GM21390 (cell line): ENCODE measurements around the gene S100A14.
"Not testable (repeated sequence)": the region's sequence is repeated elsewhere in the genome, so short reads cannot be mapped to it uniquely, and the experiment has no call there.

ENCODE experiments used
- ATAC-seq: cut with Tn5 transposase; IDR thresholded peaks from one replicate; pipeline ENCODE4 v1.9.1; 2021; ENCODE audit not compliant: unreplicated experiment

The S100A14 gene

DNA sequence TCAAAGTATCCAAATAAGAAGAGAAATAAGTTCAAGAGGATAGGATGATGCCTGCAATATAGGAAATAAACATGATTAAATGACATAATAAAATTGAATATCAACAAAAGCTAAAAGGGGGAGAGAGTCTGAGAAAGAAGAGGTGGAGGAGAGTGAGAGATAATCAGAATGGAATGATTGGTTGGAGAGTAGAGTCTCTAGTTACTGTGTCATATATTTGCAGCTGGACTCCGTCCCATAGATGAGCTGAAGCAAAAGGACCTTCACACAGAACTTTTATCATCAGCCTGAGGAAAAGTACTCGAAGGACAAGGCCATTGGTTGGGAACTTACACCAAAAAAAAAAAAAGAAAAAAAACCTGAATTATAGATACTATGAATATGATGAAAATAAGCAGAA, 27.6 kb downstream of the S100A14 start:
- ATAC-seq = no peak

DNA sequence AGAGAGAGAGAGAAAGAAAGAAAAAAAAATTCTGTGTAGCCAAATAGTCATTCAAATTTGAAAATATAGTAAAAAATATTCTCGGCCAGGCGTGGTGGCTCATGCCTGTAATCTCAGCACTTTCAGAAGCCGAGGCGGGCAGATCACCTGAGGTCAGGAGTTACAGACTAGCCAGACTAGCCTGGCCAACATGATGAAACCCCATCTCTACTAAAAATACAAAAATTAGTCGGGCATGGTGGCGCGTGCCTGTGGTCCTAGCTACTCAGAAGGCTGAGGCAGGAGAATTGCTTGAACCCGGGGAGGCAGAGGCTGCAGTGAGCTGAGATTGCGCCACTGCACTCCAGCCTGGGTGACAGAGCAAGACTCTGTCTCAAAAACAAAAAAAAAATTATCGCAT, 28.1 kb downstream of the S100A14 start:
- ATAC-seq = not testable (repeated sequence)

DNA sequence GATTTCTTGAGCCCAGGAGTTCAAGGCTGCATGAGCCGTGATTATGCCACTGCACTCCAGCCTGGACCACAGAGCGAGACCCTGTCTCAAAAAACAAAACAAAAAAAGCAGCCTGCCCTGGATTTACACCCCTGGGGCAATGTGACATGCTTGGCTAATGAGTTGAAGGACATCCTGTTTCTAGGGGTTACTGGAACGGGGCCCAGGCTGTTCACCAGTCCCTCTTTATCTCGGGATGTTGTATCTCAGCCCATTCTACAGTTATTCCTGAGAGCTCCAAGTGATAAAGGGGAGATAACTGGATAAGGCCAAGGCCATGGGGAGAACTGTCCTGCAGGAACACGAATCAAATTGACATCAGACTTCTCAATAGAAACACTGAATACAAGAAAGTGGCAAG, 28.8 kb downstream of the S100A14 start:
- ATAC-seq = no peak

DNA sequence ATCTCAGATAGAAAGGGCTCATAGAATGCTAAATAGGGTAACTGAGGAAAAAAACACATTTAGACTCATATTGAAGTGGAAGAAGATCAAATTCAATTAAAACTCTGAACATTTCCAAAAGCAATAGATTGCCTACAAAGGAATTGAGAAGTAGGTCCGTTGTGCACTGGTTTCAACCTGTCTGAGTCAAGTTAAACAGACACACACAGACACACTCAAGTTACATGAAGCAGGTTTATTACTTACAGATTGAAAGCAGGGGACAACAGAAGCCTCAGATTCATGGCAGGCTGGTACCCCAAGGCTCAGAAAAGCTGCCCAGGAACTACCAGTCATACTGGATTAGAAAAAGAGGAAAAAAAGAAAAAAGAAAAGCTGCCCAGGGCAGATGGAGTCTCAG, 29.8 kb downstream of the S100A14 start:
- no peak for ATAC-seq

DNA sequence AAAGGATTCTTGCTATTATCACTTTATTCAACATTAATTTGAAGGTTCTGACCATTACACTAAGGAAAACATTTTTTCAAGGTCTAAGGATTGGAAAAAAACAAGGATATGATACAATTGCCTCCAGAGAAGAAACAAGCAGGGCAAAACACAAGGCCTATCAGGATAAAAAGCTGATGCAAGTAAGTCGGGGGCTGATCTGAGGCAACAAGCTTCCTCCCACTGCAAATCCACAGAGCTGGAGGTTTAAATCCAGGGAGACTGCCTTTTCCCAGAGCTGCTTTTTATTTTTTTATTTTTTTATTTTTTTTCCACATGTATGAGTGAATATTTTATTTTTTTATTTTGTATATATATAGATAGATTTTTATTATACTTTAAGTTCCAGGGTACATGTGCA, 31.1 kb downstream of the S100A14 start:
- ATAC-seq = no peak

DNA sequence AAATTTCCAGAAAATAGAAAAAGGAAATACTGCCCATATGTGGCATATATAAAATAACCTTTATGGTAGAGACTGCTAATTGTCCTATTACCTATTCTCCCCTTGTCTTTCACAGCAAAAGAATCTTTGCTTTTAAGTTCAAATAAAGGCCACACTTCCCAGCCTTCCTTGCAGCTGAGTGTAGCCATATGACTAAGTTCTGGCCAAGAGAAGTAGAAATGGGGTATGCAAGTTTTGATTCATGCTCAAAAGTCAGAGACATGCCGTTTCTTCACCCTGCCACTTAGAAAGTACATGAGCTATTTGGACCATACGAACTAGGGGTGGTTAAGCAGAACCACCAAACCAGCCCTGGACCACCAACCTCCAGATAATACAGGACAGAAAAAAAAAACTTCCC, 32.1 kb downstream of the S100A14 start:
- no peak for ATAC-seq

DNA sequence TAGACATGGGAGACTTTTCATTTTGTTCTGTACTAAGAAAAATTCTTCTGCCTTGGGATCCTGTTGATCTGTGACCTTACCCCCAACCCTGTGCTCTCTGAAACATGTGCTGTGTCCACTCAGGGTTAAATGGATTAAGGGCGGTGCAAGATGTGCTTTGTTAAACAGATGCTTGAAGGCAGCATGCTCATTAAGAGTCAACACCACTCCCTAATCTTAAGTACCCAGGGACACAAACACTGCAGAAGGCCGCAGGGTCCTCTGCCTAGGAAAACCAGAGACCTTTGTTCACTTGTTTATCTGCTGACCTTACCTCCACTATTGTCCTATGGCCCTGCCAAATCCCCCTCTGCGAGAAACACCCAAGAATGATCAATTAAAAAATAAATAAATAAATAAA, 32.6 kb downstream of the S100A14 start:
- not testable (repeated sequence) for ATAC-seq

DNA sequence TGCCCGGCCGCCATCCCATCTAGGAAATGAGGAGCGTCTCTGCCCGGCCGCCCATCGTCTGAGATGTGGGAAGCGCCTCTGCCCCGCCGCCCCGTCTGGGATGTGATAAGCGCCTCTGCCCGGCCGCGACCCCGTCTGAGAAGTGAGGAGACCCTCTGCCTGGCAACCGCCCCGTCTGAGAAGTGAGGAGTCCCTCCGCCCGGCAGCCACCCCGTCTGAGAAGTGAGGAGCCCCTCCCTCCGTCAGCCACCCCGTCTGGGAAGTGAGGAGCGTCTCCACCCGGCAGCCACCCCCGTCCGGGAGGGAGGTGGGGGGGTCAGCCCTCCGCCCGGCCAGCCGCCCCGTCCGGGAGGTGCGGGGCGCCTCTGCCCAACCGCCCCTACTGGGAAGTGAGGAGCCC, 33.3 kb downstream of the S100A14 start:
- not testable (repeated sequence) for ATAC-seq

DNA sequence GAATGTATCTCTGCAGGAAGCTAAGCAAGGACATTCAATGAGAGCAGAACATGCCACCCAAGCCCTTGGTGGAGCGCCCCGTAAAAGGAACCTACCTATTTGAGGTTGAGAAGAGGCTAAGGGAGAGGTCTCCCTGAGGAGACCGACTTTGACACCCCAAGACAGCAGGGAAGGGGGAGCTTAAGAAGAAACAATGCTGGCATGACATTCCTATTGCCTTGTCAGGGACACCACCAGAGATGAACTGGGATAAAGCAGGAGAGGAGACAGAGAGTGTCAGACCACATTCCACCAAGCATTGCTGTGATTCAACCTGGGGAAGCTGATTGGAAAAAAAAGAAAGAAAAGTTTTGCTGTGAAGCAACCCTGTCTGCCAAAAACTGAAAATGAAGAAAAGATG, 37.2 kb downstream of the S100A14 start:
- no peak for ATAC-seq

DNA sequence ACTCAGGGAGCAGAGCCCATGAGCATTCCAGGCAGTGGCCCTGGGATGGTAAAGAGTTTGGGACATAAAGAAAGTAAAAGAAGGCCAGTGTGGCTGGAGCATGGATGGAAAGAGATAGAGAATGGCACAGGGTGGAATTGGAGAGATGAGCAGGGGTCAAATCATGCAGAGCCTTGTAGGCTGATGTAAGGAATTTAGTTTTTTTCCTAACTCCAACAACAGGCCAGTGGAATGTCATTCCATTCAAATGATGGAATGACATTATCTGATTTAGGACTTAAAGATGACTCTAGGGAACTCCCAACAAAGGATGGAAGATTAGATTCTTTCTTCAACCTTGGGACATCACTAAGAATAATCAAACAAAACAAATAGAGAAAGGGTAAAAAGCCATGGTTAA, 37.6 kb downstream of the S100A14 start:
- no peak for ATAC-seq

DNA sequence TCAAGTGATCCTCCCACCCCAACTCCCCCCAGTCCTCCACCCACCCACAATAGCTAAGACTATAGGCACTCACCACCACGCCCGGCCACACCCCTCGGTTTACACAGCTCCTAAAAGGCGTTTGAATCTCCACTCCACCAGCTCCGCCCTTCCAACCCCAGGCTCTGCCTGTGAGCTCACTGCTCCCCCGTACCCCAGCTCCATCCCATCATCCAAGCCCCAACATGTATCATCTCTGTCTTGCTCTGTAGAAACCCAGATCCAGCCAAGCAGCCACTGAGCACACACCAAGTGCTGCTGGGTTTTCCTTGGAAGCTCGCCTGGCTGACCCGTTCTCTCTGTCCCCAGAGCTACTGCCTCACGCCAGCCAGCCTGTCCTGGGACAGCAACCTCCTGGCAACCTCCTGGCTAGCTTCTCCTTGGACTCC, 38.5 kb downstream of the S100A14 start:
- no peak for ATAC-seq

DNA sequence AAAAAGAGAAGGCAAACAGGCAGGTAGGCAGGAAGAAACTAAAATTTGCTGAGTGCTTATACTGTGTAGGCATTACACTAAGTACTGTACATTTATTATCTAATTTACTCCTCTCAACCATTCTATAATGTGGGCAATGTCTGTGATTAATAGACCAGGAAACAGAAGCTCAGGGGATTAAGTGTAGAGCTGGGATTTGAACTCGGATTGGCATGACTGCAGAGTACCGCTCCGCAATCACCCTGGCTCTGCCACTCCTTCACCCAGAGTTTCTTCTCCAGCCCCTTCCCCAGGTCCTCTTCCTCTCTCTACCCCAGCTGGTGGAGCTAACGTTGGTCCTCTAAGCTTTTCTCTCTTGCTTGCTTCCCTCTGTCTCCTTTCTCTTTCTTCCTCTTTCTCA, 39.0 kb downstream of the S100A14 start:
- ATAC-seq = no peak

DNA sequence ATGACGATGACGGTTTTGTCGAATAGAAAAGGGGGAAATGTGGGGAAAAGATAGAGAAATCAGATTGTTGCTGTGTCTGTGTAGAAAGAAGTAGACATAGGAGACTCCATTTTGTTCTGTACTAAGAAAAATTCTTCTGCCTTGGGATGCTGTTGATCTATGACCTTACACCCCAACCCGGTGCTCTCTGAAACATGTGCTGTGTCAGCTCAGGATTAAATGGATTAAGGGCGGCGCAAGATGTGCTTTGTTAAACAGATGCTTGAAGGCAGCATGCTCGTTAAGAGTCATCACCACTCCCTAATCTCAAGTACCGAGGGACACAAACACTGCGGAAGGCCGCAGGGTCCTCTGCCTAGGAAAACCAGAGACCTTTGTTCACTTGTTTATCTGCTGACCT, 40.6 kb downstream of the S100A14 start:
- not testable (repeated sequence) for ATAC-seq

DNA sequence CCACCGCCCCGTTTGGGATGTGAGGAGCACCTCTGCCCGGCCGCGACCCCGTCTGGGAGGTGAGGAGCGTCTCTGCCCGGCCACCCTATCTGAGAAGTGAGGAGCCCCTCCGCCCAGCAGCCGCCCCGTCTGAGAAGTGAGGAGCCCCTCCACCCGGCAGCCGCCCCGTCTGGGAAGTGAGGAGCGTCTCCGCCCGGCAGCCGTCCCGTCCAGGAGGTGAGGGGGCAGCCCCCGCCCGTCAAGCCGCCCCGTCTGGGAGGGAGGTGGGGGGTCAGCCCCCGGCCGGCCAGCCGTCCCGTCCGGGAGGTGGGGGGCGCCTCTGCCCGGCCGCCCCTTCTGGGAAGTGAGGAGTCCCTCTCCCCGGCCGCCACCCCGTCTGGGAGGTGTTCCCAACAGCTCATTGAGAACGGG, 41.0 kb downstream of the S100A14 start:
- ATAC-seq = not testable (repeated sequence)

DNA sequence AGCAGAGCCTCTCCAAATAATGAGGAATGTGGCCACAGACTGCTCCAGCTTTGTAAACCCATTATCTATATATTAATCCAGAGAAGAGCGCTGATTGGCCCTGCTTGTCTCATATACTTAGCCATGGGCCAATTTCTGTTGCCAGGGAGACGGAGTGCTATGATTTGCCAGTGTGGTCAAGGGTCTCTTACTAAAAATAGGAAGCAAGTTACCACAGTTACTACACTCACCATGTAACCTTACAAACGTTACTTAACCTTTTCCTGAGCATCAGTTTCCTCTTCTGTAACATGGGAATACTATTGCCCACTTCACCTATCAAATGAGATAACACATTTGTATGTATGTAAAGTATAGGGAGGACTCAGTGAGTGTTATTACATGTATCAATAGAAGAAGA, 42.8 kb downstream of the S100A14 start:
- no peak for ATAC-seq

DNA sequence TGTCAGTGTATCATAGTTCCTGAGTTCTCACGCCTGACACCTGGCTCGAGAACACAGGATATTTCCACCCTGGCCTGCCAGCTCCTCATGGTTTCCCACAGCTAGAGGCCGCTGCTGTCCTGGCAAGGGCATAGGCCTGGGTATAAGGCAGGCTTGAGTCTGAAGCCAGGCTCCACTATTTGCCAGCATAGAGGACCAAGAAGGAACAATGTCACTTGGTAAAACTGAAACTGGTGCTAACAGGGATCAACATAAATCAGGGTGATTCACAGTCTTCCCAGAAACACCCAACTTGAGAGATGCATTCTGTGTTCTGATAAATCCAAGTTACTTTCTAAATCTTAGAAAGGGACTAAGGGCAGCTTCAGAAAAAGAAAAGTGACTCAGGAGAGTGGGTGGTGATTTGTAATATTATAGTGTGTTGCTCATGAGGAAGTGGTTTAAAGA, 43.5 kb downstream of the S100A14 start:
- peak; percentile 60 for ATAC-seq

DNA sequence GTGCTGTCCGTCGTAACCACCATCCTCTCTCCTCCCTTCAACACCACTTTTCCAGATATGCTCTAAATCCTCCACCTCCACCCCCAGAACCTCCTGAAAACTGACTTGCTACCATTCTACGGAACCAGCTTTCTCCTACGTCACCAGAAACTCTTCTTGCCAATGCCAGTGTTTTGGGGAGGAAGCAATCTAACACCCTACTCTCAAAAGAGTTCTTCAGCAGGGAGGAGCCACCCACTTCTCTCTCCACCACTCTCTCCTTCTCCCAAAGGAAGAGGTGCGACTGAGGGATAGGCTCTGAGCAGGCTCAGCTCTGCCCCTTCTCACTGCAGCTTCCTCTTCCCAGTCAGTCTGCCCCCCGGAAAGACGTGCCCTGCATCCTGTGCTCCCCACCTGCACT, 44.4 kb downstream of the S100A14 start:
- ATAC-seq = no peak

DNA sequence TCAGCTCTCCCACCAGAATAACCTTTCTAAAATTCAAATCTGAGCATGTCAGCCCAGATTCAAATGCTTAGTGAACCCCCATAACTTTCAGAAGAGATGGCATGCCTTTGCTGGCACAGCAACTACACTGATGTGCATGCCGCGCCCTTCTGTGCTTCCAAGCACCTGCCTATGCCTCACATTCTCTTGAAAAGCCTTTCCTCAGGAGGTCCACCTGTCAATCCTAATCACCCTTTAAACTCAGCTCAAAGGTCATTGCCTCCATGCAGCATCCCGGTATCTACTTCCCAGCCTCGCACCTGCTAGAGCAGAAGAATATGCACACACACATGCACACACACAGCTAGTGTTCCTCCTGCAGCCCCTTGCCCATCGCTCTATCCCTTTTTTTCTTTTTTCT, 45.3 kb downstream of the S100A14 start:
- ATAC-seq = no peak

DNA sequence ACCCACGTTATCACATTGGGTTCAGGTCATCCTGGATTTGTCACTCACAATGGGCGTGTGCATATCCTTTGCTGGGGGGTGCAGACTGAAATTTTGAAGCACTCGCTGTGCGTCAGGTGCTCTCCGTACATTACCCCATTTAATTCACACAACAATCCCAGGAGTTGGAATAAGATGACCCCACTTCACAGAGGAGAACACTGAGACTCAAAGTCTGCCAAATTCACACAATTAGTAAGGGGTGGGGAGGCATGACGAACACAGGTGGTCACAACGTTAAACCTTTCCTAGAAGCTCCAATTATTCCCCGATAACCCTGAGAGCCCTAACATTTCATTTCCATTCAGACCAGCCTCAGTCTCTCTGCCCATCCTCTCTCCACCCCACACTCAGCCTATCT, 46.7 kb downstream of the S100A14 start:
- no peak for ATAC-seq

DNA sequence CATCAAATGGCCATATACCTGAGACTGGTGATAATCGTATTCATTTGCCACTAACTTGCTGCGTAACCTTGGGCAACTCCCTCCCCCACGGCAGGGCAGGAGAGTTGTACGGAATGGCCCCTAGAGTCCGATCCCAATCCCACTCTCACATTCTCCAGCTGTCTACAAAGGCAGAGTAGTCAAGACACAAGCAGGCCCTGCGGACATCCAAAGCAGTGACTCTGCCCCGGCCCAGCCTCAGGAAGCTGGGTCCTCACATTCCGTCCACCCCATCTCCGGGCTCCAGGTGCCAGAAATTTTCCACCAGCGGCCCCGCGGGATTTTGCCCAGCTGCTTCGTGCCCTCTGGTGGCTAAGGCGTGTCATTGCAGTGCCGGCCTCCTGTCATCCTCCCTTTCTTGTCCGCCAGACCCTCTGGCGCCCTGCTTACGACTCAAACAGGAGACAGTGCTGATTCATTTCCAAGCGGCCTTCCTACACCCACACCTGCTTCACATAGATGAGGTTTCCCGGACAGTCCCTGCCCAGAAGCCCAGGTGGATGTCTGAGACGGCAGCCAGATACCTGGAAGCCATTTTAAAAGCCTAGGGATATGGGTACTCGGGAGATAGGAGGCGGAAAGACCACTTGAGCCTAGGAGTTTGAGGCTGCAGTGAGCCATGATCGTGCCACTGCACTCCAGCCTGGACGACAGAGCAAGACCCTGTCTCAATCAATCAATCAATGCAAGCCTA, 47.6 kb downstream of the S100A14 start:
- ATAC-seq = no peak

DNA sequence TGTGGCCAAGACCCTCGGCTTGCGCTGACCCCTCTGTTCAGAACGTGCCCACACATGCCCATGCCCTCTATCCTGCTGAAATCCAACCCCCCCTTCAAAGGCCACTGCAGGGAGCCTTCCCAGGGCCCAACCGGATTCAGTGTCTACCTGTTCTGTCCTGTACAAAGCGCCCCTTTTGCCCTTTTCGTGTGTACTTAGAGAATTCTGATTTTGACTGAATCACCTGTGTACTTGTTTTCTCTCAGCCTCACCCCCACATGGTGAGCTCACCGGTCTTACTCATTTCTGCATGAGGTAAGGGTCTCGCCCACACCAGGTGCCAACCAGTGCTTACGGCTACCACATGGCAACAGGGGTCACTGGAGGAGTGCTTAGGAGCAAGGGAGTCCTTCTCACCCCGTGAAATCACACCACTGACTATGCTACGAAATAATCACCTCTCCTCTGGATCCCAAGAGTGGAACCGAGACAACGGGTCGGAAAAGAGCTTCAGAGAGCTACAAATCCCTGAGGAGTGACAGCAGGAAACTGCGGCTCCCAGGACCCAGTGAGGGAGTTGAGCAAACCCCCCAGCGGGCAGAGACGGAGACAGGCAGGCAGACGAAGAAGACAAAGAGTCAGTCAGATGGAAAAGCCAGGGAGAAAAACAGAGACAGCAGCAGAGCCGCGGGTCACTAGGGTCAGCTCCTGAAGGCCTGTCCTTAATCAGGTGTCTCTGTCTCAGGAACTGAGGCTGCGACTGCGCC, 48.3 kb downstream of the S100A14 start:
- ATAC-seq = no peak
